ENCODE results near the gene TNNI3K. TPM values are rescaled to one million over a fixed set of nuclear protein-coding genes. Genes with fewer than 3 reads are reported as not detected.

The TNNI3K gene
- total and polyA plus RNA-seq, 8 donors = 0.34 to 2.2 (median 0.39) TPM; not detected in 2

DNA sequence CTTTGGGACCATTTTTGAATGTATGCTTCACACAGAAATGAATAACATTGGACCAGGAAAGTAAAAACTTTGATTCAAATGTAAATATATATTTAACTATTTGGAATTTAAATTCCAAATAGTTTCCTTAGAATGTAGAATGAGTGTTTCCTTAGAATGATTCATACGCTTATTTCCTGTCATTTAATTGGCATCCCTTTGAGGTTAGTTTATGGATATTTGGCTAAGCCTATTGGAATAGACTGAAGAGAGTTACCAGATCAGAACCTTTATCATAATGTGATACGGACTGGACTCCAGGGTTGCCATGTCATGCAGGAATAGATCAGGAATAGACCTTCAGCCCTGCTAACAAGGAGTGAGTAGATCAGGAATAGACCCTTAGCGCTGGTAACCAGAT is 133.1 kb downstream of the TNNI3K start:
- TF ChIP-seq, protein P1, sequence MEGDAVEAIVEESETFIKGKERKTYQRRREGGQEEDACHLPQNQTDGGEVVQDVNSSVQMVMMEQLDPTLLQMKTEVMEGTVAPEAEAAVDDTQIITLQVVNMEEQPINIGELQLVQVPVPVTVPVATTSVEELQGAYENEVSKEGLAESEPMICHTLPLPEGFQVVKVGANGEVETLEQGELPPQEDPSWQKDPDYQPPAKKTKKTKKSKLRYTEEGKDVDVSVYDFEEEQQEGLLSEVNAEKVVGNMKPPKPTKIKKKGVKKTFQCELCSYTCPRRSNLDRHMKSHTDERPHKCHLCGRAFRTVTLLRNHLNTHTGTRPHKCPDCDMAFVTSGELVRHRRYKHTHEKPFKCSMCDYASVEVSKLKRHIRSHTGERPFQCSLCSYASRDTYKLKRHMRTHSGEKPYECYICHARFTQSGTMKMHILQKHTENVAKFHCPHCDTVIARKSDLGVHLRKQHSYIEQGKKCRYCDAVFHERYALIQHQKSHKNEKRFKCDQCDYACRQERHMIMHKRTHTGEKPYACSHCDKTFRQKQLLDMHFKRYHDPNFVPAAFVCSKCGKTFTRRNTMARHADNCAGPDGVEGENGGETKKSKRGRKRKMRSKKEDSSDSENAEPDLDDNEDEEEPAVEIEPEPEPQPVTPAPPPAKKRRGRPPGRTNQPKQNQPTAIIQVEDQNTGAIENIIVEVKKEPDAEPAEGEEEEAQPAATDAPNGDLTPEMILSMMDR (IDR thresholded peaks at IDR 0.05) = no peak
- Histone ChIP-seq H3K27me3 (no peaks in the 10 kb centered on the region), H3K27ac (no peak overlapping the region), H3K4me1 (no peaks in the 10 kb centered on the region), H3K9me3 (no peaks in the 10 kb centered on the region), H3K36me3 (no peaks in the 10 kb centered on the region), H3K4me3 (no peak overlapping the region)
- 75 to 83% methylated on average over 3 of the region's 3 CpGs for WGBS, 2 donors
- ATAC-seq (no peak), FAIRE-seq (no peak), DNase-seq (no peak)
- intact Hi-C loops (cut with DNase I) = no loop called here

DNA sequence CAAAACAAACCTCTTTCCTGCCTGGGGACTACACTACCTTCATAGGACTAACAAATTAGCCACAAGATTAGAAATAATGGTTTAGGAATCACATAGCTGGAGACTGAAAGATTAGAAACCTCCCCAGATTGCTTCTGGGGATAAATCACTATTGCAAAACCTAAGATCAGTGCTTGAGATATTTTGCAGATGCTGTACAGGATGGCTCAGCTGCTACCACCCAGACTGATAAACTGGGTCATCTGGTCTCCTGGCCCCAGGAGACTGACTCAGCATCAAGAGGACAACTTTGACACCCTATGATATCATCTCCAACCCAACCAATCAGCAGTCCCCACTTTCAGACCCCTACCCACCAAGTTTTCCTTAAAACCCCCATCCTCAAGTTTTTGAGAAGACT is 140.2 kb downstream of the TNNI3K start:
- DNase-seq (no peak), FAIRE-seq (no peak), ATAC-seq (no peak)
- H3K27ac ChIP-seq = no peak overlapping the region
- H3K9me3 ChIP-seq = no peaks in the 10 kb centered on the region
- no peak overlapping the region for H3K4me3 ChIP-seq
- no peaks in the 10 kb centered on the region for H3K27me3 ChIP-seq
- intact Hi-C loops (cut with DNase I) = no loop called here
- no peaks in the 10 kb centered on the region for H3K4me1 ChIP-seq
- no peaks in the 10 kb centered on the region for H3K36me3 ChIP-seq
- TF ChIP-seq, protein P1 (IDR thresholded peaks at IDR 0.05) = no peak

DNA sequence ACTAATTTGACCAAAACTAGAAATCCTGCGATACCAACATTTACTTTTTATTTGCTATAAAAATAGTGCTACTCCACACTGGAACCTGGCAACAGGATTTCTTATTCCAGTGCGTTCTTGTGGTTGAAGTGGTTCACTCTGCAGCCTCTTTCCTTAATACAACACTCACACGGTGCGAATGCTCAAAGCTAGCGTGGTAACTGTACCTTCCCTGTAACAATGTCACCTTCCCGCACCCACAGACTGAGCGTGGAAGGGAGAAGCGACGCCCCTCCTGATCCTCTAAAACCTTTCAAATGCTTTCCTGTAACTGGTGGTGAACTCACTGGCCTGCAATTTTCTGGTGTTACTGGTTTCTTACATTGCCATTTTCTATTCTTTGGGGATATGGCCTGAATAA is 145.1 kb downstream of the TNNI3K start:
- Histone ChIP-seq H3K27ac (no peak overlapping the region), H3K27me3 (no peaks in the 10 kb centered on the region), H3K4me1 (no peaks in the 10 kb centered on the region), H3K36me3 (no peaks in the 10 kb centered on the region), H3K9me3 (no peaks in the 10 kb centered on the region), H3K4me3 (no peak overlapping the region)
- intact Hi-C loops (cut with DNase I) = no loop called here
- TF ChIP-seq, protein P1 (IDR thresholded peaks at IDR 0.05) = no peak
- 70 to 83% methylated on average over 9 of the region's 9 CpGs for WGBS, 2 donors
- no peak for ATAC-seq
- no peak for FAIRE-seq
- DNase-seq = no peak

DNA sequence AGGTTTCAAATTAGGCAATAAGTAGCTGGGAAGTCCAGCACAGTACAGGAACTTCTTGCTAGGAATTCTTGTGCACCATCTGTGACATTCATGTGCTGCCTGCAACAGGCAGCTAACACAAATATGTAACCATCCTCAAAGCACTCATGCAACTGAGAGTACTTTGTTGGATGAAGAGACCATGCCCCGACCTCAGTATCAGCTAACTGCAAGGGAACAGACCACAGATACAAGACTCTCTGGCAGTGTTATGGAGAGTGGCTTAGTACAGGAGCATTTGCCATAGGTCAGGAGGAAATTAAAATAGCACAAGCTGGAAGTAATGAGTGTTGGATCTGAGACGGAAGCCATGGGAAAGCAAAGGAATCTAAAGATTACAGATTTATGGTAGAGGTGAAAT is 153.7 kb downstream of the TNNI3K start:
- Histone ChIP-seq H3K4me1 (no peaks in the 10 kb centered on the region), H3K36me3 (no peaks in the 10 kb centered on the region), H3K4me3 (no peak overlapping the region), H3K27ac (no peak overlapping the region), H3K27me3 (no peaks in the 10 kb centered on the region), H3K9me3 (no peaks in the 10 kb centered on the region)
- DNase-seq = no peak
- 64 to 74% methylated on average over 2 of the region's 2 CpGs for WGBS, 2 donors
- intact Hi-C loops (cut with DNase I) = no loop called here
- no peak for ATAC-seq
- TF ChIP-seq, protein P1 (IDR thresholded peaks at IDR 0.05) = no peak
- no peak for FAIRE-seq

DNA sequence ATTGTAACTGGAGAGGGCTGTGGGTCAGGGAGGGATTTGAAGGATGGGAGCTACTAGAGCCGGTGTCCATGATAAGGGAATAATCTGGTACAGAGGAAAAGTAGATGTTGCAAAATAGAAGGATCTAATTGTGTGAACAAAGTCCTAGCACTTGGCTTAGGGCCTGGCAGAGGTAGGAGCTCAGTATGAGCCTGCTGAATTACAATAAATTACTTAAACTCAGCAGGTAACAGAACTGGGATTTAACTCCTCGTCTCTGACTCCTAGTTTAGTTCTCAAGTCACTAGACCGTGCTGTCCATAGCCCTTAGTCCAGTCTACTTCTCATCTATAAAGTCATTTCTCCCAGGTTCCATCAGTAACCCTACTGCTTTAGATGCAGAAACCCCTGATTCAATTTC is 157.0 kb downstream of the TNNI3K start:
- Histone ChIP-seq H3K27ac (no peak overlapping the region), H3K27me3 (no peaks in the 10 kb centered on the region), H3K36me3 (no peaks in the 10 kb centered on the region), H3K9me3 (no peaks in the 10 kb centered on the region), H3K4me3 (no peak overlapping the region), H3K4me1 (no peaks in the 10 kb centered on the region)
- 51 to 62% methylated on average over 3 of the region's 3 CpGs for WGBS, 2 donors
- FAIRE-seq (no peak), ATAC-seq (no peak), DNase-seq (no peak)
- intact Hi-C loops (cut with DNase I) = no loop called here
- TF ChIP-seq, protein P1 (IDR thresholded peaks at IDR 0.05) = no peak
